Neural cell (in vitro differentiated cells): ENCODE results near the gene TAF1B. TPM values are rescaled to one million over a fixed set of nuclear protein-coding genes. Genes with fewer than 3 reads are reported as not detected.

Experiments
- H2AFZ ChIP-seq: fragments of 200-600, 300-800 bp; sonication (generic), shearing (Covaris generic); 2 replicates; pipeline ENCODE4 v1.6.0; 2014; ENCODE audit warnings: low read depth, mild to moderate bottlenecking, antibody characterized with exemption, low read length, moderate library complexity
- H3F3A ChIP-seq: fragments of 200-600 bp; shearing (Covaris generic); 2 replicates; pipeline ENCODE4 v1.6.1; 2016; ENCODE audit warnings: mild to moderate bottlenecking, moderate library complexity, mixed read lengths, antibody characterized with exemption, low read length; ENCODE audit not compliant: insufficient read depth, poor library complexity, severe bottlenecking
- H3K27ac ChIP-seq: fragments of 200-600, 300-800 bp; sonication (generic), shearing (Covaris generic); 2 replicates; pipeline ENCODE4 v1.5.1; 2014; ENCODE audit warnings: mild to moderate bottlenecking, low read length, moderate library complexity
- H3K27me3 ChIP-seq: fragments of 300-800, 200-600 bp; sonication (generic), shearing (Covaris generic); 2 replicates; pipeline ENCODE4 v1.6.0; 2014; ENCODE audit warnings: mild to moderate bottlenecking, low read depth, low read length, moderate library complexity; ENCODE audit not compliant: insufficient read depth
- H3K36me3 ChIP-seq: fragments of 300-800, 200-600 bp; sonication (generic), shearing (Covaris generic); 2 replicates; pipeline ENCODE4 v1.5.1; 2014; ENCODE audit warnings: mild to moderate bottlenecking, antibody characterized with exemption, low read length, moderate library complexity; ENCODE audit not compliant: insufficient read depth
- H3K4me2 ChIP-seq: fragments of 300-800, 200-600 bp; sonication (generic), shearing (Covaris generic); 2 replicates; pipeline ENCODE4 v1.6.0; 2014; ENCODE audit warnings: mild to moderate bottlenecking, low read length
- H3K4me3 ChIP-seq: fragments of 300-800, 200-600 bp; sonication (generic), shearing (Covaris generic); 2 replicates; pipeline ENCODE4 v1.5.1; 2014; ENCODE audit warnings: mild to moderate bottlenecking, low read length, moderate library complexity
- H3K79me2 ChIP-seq: fragments of 200-600 bp; shearing (Covaris generic); replicated peaks from 2 replicates; pipeline ENCODE4 v1.6.0; 2014; ENCODE audit warnings: mild to moderate bottlenecking, low read length, moderate library complexity; ENCODE audit not compliant: insufficient read depth
- H3K9ac ChIP-seq: fragments of 300-800, 200-600 bp; sonication (generic), shearing (Covaris generic); 2 replicates; pipeline ENCODE4 v1.6.1; 2016; ENCODE audit warnings: mild to moderate bottlenecking, low read length, mixed read lengths
- H3K9me2 ChIP-seq: fragments of 200-600 bp; shearing (Covaris generic); 2 replicates; pipeline ENCODE4 v1.6.1; 2016; ENCODE audit warnings: mild to moderate bottlenecking, low read length, mixed read lengths; ENCODE audit not compliant: insufficient read depth
- H3K9me3 ChIP-seq: fragments of 200-600, 300-800 bp; sonication (generic), shearing (Covaris generic); 2 replicates; pipeline ENCODE4 v1.6.1; 2016; ENCODE audit warnings: mild to moderate bottlenecking, mixed run types, low read length, moderate library complexity, mixed read lengths
- H4K20me1 ChIP-seq: fragments of 200-600 bp; shearing (Covaris generic); 2 replicates; pipeline ENCODE4 v1.6.1; 2016; ENCODE audit warnings: mild to moderate bottlenecking, mixed run types; ENCODE audit not compliant: insufficient read depth
- CTCF ChIP-seq: fragments of 450-650 bp; IDR thresholded peaks from 2 replicates; pipeline ENCODE4 v1.5.1; 2014; ENCODE audit warnings: antibody characterized with exemption, mild to moderate bottlenecking, moderate library complexity; ENCODE audit not compliant: poor library complexity, severe bottlenecking
- EP300 ChIP-seq: fragments of 450-650 bp; conservative IDR thresholded peaks from 2 replicates; pipeline ENCODE4 v1.6.1; 2014; ENCODE audit warnings: antibody characterized with exemption, mild to moderate bottlenecking, moderate library complexity; ENCODE audit not compliant: poor library complexity, severe bottlenecking
- EZH2 ChIP-seq: fragments of 200-600, 300-800 bp; shearing (Covaris generic), sonication (generic); IDR thresholded peaks from 2 replicates; pipeline ENCODE4 v1.6.1; 2014; ENCODE audit warnings: antibody characterized with exemption, low read length, borderline replicate concordance, mild to moderate bottlenecking; ENCODE audit not compliant: insufficient read depth, poor library complexity, severe bottlenecking
- MXI1 ChIP-seq: fragments of 450-650 bp; conservative IDR thresholded peaks from 2 replicates; pipeline ENCODE4 v1.6.1; 2014; ENCODE audit warnings: antibody characterized with exemption, mild to moderate bottlenecking; ENCODE audit not compliant: poor library complexity, severe bottlenecking
- POLR2AphosphoS5 ChIP-seq: IDR thresholded peaks from 2 replicates; pipeline ENCODE4 v1.6.1; 2012
- RAD21 ChIP-seq: fragments of 450-650 bp; conservative IDR thresholded peaks from 2 replicates; pipeline ENCODE4 v1.6.1; 2014; ENCODE audit warnings: antibody characterized with exemption, mild to moderate bottlenecking, moderate library complexity
- SMC3 ChIP-seq: fragments of 450-650 bp; conservative IDR thresholded peaks from 2 replicates; pipeline ENCODE4 v1.6.1; 2014; ENCODE audit warnings: antibody characterized with exemption, mild to moderate bottlenecking, moderate library complexity; ENCODE audit not compliant: poor library complexity
- TAF1 ChIP-seq: IDR thresholded peaks from 2 replicates; pipeline ENCODE4 v1.6.1; 2012; ENCODE audit warnings: low read depth
- polyA plus RNA-seq: library from polyadenylated mRNA; depleted of rRNA; stranded (reverse); fragments of >200 nt; gene quantifications from 2 replicates; pipeline ENCODE4 v1.2.3, GENCODE V29; 2014
- TF ChIP-seq, protein P1 (sequence below): IDR thresholded peaks from 2 replicates; pipeline ENCODE4 v1.6.1; 2012; ENCODE audit warnings: borderline replicate concordance

The TAF1B gene
- polyA plus RNA-seq, 1 donor from 2014 or later = 11.2 TPM

GRCh38 chr2:9966491-9967022 lies 123.3 kb downstream of the TAF1B start:
- Histone ChIP-seq H3K27ac (no peak overlapping the region), H3K4me3 (no peak overlapping the region), H3K9me3 (no peaks in the 10 kb centered on the region), H3K79me2 (no peaks in the 10 kb centered on the region), H4K20me1 (no peaks in the 10 kb centered on the region), H3F3A (no peaks in the 10 kb centered on the region), H3K27me3 (no peaks in the 10 kb centered on the region), H2AFZ (no peak overlapping the region), H3K9ac (no peak overlapping the region), H3K36me3 (peaks cover 14% of the 10 kb centered on the region), H3K4me2 (no peak overlapping the region), H3K9me2 (no peaks in the 10 kb centered on the region)
- TF ChIP-seq TAF1 (no peak), POLR2AphosphoS5 (no peak), SMC3 (no peak), EZH2 (no peak), RAD21 (no peak), MXI1 (no peak), CTCF (no peak), EP300 (no peak)
- TF ChIP-seq, protein P1, sequence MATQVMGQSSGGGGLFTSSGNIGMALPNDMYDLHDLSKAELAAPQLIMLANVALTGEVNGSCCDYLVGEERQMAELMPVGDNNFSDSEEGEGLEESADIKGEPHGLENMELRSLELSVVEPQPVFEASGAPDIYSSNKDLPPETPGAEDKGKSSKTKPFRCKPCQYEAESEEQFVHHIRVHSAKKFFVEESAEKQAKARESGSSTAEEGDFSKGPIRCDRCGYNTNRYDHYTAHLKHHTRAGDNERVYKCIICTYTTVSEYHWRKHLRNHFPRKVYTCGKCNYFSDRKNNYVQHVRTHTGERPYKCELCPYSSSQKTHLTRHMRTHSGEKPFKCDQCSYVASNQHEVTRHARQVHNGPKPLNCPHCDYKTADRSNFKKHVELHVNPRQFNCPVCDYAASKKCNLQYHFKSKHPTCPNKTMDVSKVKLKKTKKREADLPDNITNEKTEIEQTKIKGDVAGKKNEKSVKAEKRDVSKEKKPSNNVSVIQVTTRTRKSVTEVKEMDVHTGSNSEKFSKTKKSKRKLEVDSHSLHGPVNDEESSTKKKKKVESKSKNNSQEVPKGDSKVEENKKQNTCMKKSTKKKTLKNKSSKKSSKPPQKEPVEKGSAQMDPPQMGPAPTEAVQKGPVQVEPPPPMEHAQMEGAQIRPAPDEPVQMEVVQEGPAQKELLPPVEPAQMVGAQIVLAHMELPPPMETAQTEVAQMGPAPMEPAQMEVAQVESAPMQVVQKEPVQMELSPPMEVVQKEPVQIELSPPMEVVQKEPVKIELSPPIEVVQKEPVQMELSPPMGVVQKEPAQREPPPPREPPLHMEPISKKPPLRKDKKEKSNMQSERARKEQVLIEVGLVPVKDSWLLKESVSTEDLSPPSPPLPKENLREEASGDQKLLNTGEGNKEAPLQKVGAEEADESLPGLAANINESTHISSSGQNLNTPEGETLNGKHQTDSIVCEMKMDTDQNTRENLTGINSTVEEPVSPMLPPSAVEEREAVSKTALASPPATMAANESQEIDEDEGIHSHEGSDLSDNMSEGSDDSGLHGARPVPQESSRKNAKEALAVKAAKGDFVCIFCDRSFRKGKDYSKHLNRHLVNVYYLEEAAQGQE = no peak

DNA sequence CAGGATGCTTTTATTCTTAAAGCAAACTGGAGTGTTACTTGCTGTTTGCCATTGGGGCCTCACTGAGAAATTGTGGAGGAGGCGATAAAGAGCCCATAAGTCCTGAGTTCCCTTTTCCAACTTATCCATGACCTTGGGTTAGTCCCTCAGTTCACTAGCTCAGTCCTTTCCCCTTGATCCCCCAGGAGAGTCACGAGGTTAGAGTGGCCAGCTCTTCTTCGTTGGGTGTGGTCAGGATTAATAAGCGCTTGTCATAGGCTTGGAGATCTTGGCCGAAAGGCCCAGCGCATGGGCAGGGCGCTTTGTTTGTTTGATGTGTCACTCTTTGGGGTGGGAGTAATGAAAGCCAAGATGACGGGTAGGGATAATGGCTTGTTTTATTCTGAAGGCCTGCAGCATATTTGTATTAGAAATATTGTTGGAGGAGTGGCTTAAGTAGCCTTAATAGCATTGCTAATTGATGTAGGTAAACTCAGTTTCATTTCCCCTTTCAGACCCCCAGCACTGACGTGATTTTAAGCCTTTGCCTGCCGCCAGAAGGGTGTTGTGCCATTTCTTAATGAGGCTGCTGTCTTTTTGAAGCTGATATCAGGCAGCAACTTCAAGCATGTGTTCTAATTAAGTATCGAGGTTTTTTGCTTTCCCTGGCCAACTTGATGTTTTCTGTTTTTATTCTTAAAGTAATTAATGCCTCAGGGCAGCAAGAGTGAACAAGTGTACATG lies 123.9 kb downstream of the TAF1B start:
- Histone ChIP-seq H3K4me3 (no peak overlapping the region), H3K27me3 (no peaks in the 10 kb centered on the region), H3K36me3 (peaks cover 15% of the 10 kb centered on the region), H3K9me2 (no peaks in the 10 kb centered on the region), H3K79me2 (no peaks in the 10 kb centered on the region), H4K20me1 (no peaks in the 10 kb centered on the region), H3K27ac (no peak overlapping the region), H3F3A (no peaks in the 10 kb centered on the region), H3K9me3 (no peaks in the 10 kb centered on the region), H2AFZ (no peak overlapping the region), H3K9ac (no peak overlapping the region), H3K4me2 (no peak overlapping the region)
- TF ChIP-seq, protein P1 = no peak
- TF ChIP-seq EZH2 (no peak), EP300 (no peak), SMC3 (no peak), MXI1 (no peak), CTCF (no peak), TAF1 (no peak), POLR2AphosphoS5 (no peak), RAD21 (no peak)
